Endothelial cell (in vitro differentiated cells): ENCODE results near the gene SAMHD1. TPM values are rescaled to one million over a fixed set of nuclear protein-coding genes. Genes with fewer than 3 reads are reported as not detected.
"Not testable (repeated sequence)": the region's sequence is repeated elsewhere in the genome, so short reads cannot be mapped to it uniquely, and the experiment has no call there.

Experiments used
- DNase-seq: peaks from one replicate; pipeline ENCODE4 v3.0.0; 2021; ENCODE audit warnings: low spot score
- H3K27ac Mint-ChIP-seq: one replicate; pipeline ENCODE4 v1.8.0; 2021; ENCODE audit warnings: mixed read lengths, inconsistent platforms; ENCODE audit not compliant: unreplicated experiment
- H3K27me3 Mint-ChIP-seq: one replicate; pipeline ENCODE4 v1.8.0; 2021; ENCODE audit warnings: mild to moderate bottlenecking, moderate library complexity, mixed read lengths, inconsistent platforms; ENCODE audit not compliant: unreplicated experiment
- H3K36me3 Mint-ChIP-seq: one replicate; pipeline ENCODE4 v1.8.0; 2021; ENCODE audit warnings: mild to moderate bottlenecking, low read depth, mixed read lengths, inconsistent platforms; ENCODE audit not compliant: unreplicated experiment
- H3K4me1 Mint-ChIP-seq: one replicate; pipeline ENCODE4 v1.8.0; 2021; ENCODE audit warnings: mild to moderate bottlenecking, mixed read lengths, inconsistent platforms; ENCODE audit not compliant: unreplicated experiment
- H3K4me3 Mint-ChIP-seq: one replicate; pipeline ENCODE4 v1.8.0; 2021; ENCODE audit warnings: mild to moderate bottlenecking, mixed read lengths, inconsistent platforms; ENCODE audit not compliant: unreplicated experiment
- H3K9me3 Mint-ChIP-seq: one replicate; pipeline ENCODE4 v1.8.0; 2021; ENCODE audit warnings: mixed read lengths, inconsistent platforms; ENCODE audit not compliant: unreplicated experiment
- total RNA-seq: library from RNA; stranded (reverse); fragmentation: NEBNext Ultra II Directional; extraction: Animal tissue kit (Norgen Biotek cat#: 25700); gene quantifications from one replicate; pipeline ENCODE4 v1.2.1, GENCODE V29; 2021; ENCODE audit not compliant: unreplicated experiment
- TF ChIP-seq, protein P1 (sequence below): fragments of 200-600 bp; sonication (generic); IDR thresholded peaks from one replicate; pipeline ENCODE4 v1.5.0; 2021; ENCODE audit warnings: antibody characterized with exemption; ENCODE audit not compliant: unreplicated experiment

Gene SAMHD1
- total RNA-seq, 1 donor from 2014 or later: 58.1 TPM

- TF ChIP-seq, protein P1, sequence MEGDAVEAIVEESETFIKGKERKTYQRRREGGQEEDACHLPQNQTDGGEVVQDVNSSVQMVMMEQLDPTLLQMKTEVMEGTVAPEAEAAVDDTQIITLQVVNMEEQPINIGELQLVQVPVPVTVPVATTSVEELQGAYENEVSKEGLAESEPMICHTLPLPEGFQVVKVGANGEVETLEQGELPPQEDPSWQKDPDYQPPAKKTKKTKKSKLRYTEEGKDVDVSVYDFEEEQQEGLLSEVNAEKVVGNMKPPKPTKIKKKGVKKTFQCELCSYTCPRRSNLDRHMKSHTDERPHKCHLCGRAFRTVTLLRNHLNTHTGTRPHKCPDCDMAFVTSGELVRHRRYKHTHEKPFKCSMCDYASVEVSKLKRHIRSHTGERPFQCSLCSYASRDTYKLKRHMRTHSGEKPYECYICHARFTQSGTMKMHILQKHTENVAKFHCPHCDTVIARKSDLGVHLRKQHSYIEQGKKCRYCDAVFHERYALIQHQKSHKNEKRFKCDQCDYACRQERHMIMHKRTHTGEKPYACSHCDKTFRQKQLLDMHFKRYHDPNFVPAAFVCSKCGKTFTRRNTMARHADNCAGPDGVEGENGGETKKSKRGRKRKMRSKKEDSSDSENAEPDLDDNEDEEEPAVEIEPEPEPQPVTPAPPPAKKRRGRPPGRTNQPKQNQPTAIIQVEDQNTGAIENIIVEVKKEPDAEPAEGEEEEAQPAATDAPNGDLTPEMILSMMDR: no peak
- Mint-ChIP-seq H3K36me3 (peaks cover 8% of the 10 kb centered on the region), H3K27me3 (peaks cover 4% of the 10 kb centered on the region), H3K4me1 (peaks cover 23% of the 10 kb centered on the region), H3K27ac (peak overlapping the region; percentile 78), H3K4me3 (peak overlapping the region; percentile 98), H3K9me3 (no peaks in the 10 kb centered on the region)
- peak; percentile 31 for DNase-seq
These were observed 902 bp downstream of the SAMHD1 start for GRCh38 chr20:36950414-36951197.

DNA sequence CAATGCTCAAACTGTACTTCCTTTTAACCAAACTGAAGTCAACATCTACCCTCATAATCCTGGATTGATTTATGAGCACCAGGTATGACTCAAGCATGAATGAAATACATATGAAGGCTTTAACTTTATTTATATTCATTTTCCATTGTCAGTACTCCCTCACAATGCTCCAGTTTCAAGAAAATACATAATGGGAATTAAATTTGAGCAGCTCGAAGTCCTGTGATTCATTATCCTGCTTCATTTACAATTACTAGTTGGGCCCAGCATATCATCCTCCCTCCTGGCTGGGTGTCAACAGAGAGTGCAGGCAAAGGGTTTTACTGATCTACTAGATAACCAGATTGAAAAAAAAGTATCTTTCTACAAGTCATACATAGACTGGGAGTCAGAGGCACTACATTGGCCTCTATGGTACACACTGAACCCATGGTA, 10.1 kb downstream of the SAMHD1 start:
- TF ChIP-seq, protein P1: no peak
- no peak overlapping the region for H3K27ac Mint-ChIP-seq
- DNase-seq: no peak
- no peak overlapping the region for H3K4me3 Mint-ChIP-seq
- peaks cover 22% of the 10 kb centered on the region for H3K36me3 Mint-ChIP-seq
- no peaks in the 10 kb centered on the region for H3K9me3 Mint-ChIP-seq
- peaks cover 2% of the 10 kb centered on the region for H3K27me3 Mint-ChIP-seq
- peaks cover under 1% of the 10 kb centered on the region for H3K4me1 Mint-ChIP-seq

DNA sequence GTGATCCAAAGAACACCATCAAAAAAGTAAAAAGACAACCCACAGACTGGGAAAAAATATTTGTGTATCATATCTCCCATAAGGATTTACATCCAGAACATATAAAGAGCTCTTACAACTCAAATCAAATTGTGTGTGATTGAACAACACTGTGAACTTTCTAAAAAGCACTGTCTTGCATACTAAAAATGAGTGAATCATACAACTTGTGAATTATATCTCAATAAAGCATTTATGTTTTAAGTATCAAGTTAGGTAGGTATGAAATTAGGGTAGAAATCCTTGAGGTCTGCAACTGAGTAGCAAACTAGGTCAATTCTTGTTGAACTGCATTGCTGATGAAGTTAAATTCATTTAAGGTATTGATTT, 14.1 kb downstream of the SAMHD1 start:
- H3K4me3 Mint-ChIP-seq: no peak overlapping the region
- peaks cover 15% of the 10 kb centered on the region for H3K36me3 Mint-ChIP-seq
- no peaks in the 10 kb centered on the region for H3K27me3 Mint-ChIP-seq
- H3K27ac Mint-ChIP-seq: no peak overlapping the region
- TF ChIP-seq, protein P1: no peak
- no peaks in the 10 kb centered on the region for H3K9me3 Mint-ChIP-seq
- no peaks in the 10 kb centered on the region for H3K4me1 Mint-ChIP-seq
- DNase-seq: no peak

- not testable (repeated sequence) for H3K4me3 Mint-ChIP-seq, H3K27ac Mint-ChIP-seq, DNase-seq, H3K27me3 Mint-ChIP-seq, H3K9me3 Mint-ChIP-seq, H3K4me1 Mint-ChIP-seq
- H3K36me3 Mint-ChIP-seq: peaks cover 15% of the 10 kb centered on the region
These were observed 14.6 kb downstream of the SAMHD1 start for GRCh38 chr20:36936761-36937401.

GRCh38 chr20:36936341-36936740, 15.2 kb downstream of the SAMHD1 start:
- no peak for DNase-seq
- Mint-ChIP-seq H3K36me3 (peaks cover 15% of the 10 kb centered on the region), H3K4me1 (no peaks in the 10 kb centered on the region), H3K4me3 (no peak overlapping the region), H3K27ac (no peak overlapping the region), H3K9me3 (no peaks in the 10 kb centered on the region), H3K27me3 (no peaks in the 10 kb centered on the region)
- TF ChIP-seq, protein P1: no peak

GRCh38 chr20:36933571-36933970, 17.9 kb downstream of the SAMHD1 start:
- peaks cover 16% of the 10 kb centered on the region for H3K36me3 Mint-ChIP-seq
- H3K9me3 Mint-ChIP-seq, H3K27me3 Mint-ChIP-seq, H3K27ac Mint-ChIP-seq, DNase-seq, H3K4me1 Mint-ChIP-seq, H3K4me3 Mint-ChIP-seq: not testable (repeated sequence)
